ENCODE measurements around the gene TRAPPC2L.

TRAPPC2L gene

GRCh38 chr16:88884569-88885271 is 27.8 kb downstream of the TRAPPC2L start:
- TF ChIP-seq SPI1 (IDR thresholded peaks at IDR 0.05; ENCODE audit: borderline replicate concordance, low read depth) (no peak), REST (IDR thresholded peaks at IDR 0.05; ENCODE audit: insufficient replicate concordance, low read depth) (no peak), CTCF (IDR thresholded peaks at IDR 0.05; ENCODE audit: insufficient read depth, low read length) (no peak), GABPA (IDR thresholded peaks at IDR 0.05; ENCODE audit: low read depth) (no peak), POLR2AphosphoS5 (IDR thresholded peaks at IDR 0.05; ENCODE audit: low read depth) (no peak)
- no peak for DNase-seq (ENCODE audit: low read depth in 1 of 2, low spot score in 1 of 2)

GRCh38 chr16:88885693-88886280 is 28.9 kb downstream of the TRAPPC2L start:
- no peak for DNase-seq (ENCODE audit: low read depth in 1 of 2, low spot score in 1 of 2)
- no peak for TF ChIP-seq CTCF (IDR thresholded peaks at IDR 0.05; ENCODE audit: insufficient read depth, low read length)
- no peak for TF ChIP-seq SPI1 (IDR thresholded peaks at IDR 0.05; ENCODE audit: borderline replicate concordance, low read depth)
- no peak for TF ChIP-seq GABPA (IDR thresholded peaks at IDR 0.05; ENCODE audit: low read depth)
- no peak for TF ChIP-seq POLR2AphosphoS5 (IDR thresholded peaks at IDR 0.05; ENCODE audit: low read depth)
- no peak for TF ChIP-seq REST (IDR thresholded peaks at IDR 0.05; ENCODE audit: insufficient replicate concordance, low read depth)
- Histone ChIP-seq H3K4me3 (replicated peaks; ENCODE audit: insufficient read depth, low read length) (no peak overlapping the region), H3K27me3 (ENCODE audit: insufficient read depth, poor library complexity, severe bottlenecking) (no peaks in the 10 kb centered on the region), H3K27ac (replicated peaks) (no peak overlapping the region)

More at GRCh38 chr16:88884569-88885271, 27.8 kb downstream of the TRAPPC2L start:
- H3K27me3 ChIP-seq (ENCODE audit: insufficient read depth, poor library complexity, severe bottlenecking), result no peaks in the 10 kb centered on the region
- H3K4me3 ChIP-seq (replicated peaks; ENCODE audit: insufficient read depth, low read length), result no peak overlapping the region
- no peak overlapping the region for H3K27ac ChIP-seq (replicated peaks)

GRCh38 chr16:88886420-88886844 is 29.5 kb downstream of the TRAPPC2L start:
- no peaks in the 10 kb centered on the region for H3K27me3 ChIP-seq (ENCODE audit: insufficient read depth, poor library complexity, severe bottlenecking)
- H3K4me3 ChIP-seq (replicated peaks; ENCODE audit: insufficient read depth, low read length), result no peak overlapping the region
- no peak overlapping the region for H3K27ac ChIP-seq (replicated peaks)
- no peak for TF ChIP-seq GABPA (IDR thresholded peaks at IDR 0.05; ENCODE audit: low read depth)
- no peak for TF ChIP-seq CTCF (IDR thresholded peaks at IDR 0.05; ENCODE audit: insufficient read depth, low read length)
- TF ChIP-seq REST (IDR thresholded peaks at IDR 0.05; ENCODE audit: insufficient replicate concordance, low read depth), result no peak
- no peak for TF ChIP-seq POLR2AphosphoS5 (IDR thresholded peaks at IDR 0.05; ENCODE audit: low read depth)
- no peak for TF ChIP-seq SPI1 (IDR thresholded peaks at IDR 0.05; ENCODE audit: borderline replicate concordance, low read depth)
- no peak for DNase-seq (ENCODE audit: low read depth in 1 of 2, low spot score in 1 of 2)

All from HL-60 (cell line).